Measurements from ENCODE around the gene AP1AR. TPM values are rescaled to one million over a fixed set of nuclear protein-coding genes. Genes with fewer than 3 reads are reported as not detected.

AP1AR gene
- total RNA-seq, 1 donor from 2014 or later = 18.9 TPM

DNA sequence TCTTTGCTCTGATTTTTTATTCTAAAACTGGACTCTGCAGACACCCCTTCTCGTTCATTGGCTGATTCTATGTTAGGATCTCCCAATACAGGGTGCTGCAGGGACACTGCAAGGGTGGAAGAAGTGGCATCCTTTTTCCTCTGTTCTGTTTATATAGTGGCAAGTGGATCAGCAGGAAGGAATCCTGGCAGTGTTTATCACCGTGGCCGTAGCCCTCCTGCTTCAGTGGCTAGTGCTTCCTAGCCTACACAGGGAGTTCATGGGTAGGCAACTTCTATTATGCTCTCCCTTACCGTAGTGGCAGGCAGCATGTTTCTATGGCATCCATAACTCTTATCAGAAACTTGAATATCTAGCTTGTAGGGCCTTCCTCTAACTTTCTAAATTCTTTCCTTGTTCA, 6.4 kb upstream of the AP1AR start:
- H3K9me3 Mint-ChIP-seq = no peaks in the 10 kb centered on the region
- peaks cover 2% of the 10 kb centered on the region for H3K4me1 Mint-ChIP-seq (ENCODE audit: unreplicated experiment)
- TF ChIP-seq, protein P1, sequence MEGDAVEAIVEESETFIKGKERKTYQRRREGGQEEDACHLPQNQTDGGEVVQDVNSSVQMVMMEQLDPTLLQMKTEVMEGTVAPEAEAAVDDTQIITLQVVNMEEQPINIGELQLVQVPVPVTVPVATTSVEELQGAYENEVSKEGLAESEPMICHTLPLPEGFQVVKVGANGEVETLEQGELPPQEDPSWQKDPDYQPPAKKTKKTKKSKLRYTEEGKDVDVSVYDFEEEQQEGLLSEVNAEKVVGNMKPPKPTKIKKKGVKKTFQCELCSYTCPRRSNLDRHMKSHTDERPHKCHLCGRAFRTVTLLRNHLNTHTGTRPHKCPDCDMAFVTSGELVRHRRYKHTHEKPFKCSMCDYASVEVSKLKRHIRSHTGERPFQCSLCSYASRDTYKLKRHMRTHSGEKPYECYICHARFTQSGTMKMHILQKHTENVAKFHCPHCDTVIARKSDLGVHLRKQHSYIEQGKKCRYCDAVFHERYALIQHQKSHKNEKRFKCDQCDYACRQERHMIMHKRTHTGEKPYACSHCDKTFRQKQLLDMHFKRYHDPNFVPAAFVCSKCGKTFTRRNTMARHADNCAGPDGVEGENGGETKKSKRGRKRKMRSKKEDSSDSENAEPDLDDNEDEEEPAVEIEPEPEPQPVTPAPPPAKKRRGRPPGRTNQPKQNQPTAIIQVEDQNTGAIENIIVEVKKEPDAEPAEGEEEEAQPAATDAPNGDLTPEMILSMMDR (conservative IDR thresholded peaks at IDR 0.05) = no peak
- no peak overlapping the region for H3K4me3 Mint-ChIP-seq
- no peak overlapping the region for H3K27ac Mint-ChIP-seq
- no peak for DNase-seq (ENCODE audit: extremely low spot score, unreplicated experiment)
- H3K36me3 Mint-ChIP-seq = no peaks in the 10 kb centered on the region
- no peaks in the 10 kb centered on the region for H3K27me3 Mint-ChIP-seq

DNA sequence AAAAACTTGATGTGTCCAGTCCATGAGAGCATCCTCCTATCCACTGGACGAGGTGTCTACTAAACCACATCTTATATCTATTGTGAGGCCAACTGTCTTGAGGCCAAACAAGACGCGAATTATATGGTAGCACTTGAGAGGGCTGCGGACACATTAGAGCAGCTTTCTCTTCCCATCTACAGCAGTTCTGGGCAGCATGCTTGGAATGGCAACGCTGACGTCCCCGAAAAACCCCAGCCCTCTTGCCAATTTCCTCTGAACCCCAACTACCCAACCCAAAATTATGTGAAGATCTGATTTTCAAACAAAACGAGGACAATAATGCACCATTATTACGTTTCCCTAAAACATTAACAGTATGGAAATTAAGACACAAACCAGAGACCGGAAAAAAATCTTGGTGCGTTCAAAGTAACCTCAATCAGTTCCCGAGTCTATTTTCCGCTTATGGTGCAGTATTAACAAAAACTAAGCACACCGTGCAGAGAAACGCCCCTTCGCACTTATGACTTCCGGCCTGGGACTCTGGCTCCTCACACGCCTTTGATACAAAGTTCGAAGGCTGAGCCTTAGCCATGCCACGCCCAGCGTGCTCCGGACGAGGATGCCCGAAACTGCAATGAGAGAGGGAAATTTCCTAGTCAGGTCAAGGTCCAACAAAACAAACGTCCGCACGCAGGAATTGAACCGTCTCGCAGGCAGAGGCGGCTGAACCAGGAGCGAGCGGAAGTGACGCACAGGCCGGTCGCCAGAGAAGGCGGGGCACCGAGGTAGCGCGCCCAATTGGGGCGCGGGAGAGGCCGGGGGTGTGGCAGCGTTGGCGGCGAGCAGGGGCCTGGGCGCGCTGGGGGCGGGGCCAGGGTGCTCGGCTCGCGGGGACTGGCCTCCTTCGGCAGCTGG, 458 bp upstream of the AP1AR start:
- no peaks in the 10 kb centered on the region for H3K36me3 Mint-ChIP-seq
- TF ChIP-seq, protein P1 (conservative IDR thresholded peaks at IDR 0.05) = no peak
- H3K9me3 Mint-ChIP-seq = no peaks in the 10 kb centered on the region
- H3K4me3 Mint-ChIP-seq = peak overlapping the region; percentile 98
- H3K27me3 Mint-ChIP-seq = no peaks in the 10 kb centered on the region
- peaks cover 24% of the 10 kb centered on the region for H3K4me1 Mint-ChIP-seq (ENCODE audit: unreplicated experiment)
- H3K27ac Mint-ChIP-seq = peak overlapping the region; percentile 97
- DNase-seq (ENCODE audit: extremely low spot score, unreplicated experiment) = peak; percentile 99

DNA sequence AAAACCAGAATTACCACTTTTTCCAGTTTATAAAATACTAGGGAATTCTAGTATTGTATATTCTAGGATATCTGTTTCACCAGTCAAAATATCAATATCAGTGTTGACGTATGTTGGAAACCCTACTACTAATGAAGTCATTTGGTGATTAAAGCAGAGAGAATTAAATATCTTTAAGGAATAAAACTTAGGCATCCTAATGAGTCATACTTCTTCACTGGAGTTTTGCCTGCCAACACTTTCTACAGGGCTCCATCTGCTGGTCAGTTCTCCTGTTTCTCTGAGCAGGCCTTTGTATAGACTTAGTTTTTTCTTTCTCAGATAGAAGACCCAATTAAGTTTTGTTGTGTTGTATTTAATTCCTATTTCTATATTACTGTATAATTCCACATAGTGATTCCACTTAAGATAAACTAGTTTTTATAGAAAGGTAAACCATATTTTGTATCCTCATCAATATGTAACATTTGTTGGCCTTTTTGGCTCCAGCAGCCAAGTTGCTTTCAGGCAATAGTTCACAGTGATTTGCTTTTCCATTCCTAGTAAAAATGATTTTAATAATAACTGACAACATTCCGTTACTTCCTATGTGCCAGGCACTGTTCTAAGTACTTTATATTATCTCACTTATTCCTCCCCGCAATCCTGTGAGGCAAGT, 3.5 kb downstream of the AP1AR start:
- DNase-seq (ENCODE audit: extremely low spot score, unreplicated experiment) = no peak
- Mint-ChIP-seq H3K9me3 (no peaks in the 10 kb centered on the region), H3K4me3 (peak overlapping the region; percentile 35), H3K27ac (no peak overlapping the region), H3K4me1 (ENCODE audit: unreplicated experiment) (peaks cover 37% of the 10 kb centered on the region), H3K36me3 (peaks cover 4% of the 10 kb centered on the region), H3K27me3 (no peaks in the 10 kb centered on the region)
- TF ChIP-seq, protein P1 (conservative IDR thresholded peaks at IDR 0.05) = peak; percentile 87

DNA sequence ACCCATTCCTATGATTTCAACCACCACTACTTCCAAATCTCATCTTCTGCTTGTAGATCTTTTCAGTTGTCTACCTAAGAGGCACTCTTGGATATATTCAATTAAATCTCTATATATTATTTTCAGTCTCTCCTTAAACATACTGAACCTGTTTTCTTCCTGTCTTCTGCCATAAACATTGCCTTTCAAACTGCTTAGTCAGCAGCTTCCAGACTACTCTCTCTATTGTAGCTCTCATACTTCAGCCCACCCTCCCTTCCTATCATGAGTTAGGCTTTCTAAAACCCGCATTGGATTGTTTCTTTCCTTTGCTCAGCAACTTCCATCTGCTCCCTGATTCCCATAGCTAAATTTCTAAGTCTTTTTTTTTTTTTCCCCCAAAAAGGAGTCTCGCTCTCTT, 4.5 kb downstream of the AP1AR start:
- no peak overlapping the region for H3K4me3 Mint-ChIP-seq
- no peaks in the 10 kb centered on the region for H3K9me3 Mint-ChIP-seq
- H3K36me3 Mint-ChIP-seq = peaks cover 4% of the 10 kb centered on the region
- peak overlapping the region; percentile 2 for H3K27ac Mint-ChIP-seq
- H3K27me3 Mint-ChIP-seq = no peaks in the 10 kb centered on the region
- DNase-seq (ENCODE audit: extremely low spot score, unreplicated experiment) = no peak
- TF ChIP-seq, protein P1 (conservative IDR thresholded peaks at IDR 0.05) = no peak
- H3K4me1 Mint-ChIP-seq (ENCODE audit: unreplicated experiment) = peaks cover 40% of the 10 kb centered on the region

DNA sequence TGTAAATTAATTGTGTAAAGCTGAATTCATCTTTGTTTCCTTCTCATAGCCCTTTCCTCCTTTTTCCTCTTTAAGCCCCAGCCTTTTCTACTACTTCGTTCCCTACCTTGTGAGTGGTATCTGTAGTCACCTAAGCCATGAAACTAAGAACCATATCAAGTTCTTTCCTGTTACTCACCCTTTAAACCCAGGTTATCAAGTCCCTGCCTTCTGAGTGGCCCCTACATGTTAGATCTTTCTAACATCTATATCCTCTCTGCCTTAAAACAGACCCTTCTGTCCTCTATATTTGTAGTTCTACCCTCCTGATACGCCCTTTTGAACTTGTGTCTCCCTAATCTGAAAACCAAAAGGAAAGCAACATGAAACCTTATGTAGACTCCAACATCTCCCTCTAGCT, 7.2 kb downstream of the AP1AR start:
- peaks cover 32% of the 10 kb centered on the region for H3K4me1 Mint-ChIP-seq (ENCODE audit: unreplicated experiment)
- TF ChIP-seq, protein P1 (conservative IDR thresholded peaks at IDR 0.05) = no peak
- no peak overlapping the region for H3K27ac Mint-ChIP-seq
- H3K27me3 Mint-ChIP-seq = no peaks in the 10 kb centered on the region
- H3K36me3 Mint-ChIP-seq = peaks cover 8% of the 10 kb centered on the region
- H3K9me3 Mint-ChIP-seq = no peaks in the 10 kb centered on the region
- no peak overlapping the region for H3K4me3 Mint-ChIP-seq
- DNase-seq (ENCODE audit: extremely low spot score, unreplicated experiment) = no peak
